T follicular helper cell (primary cell): ENCODE measurements around the gene SDHA.
"Not testable (repeated sequence)": the region's sequence is repeated elsewhere in the genome, so short reads cannot be mapped to it uniquely, and the experiment has no call there.

Source experiments
- DNase-seq: peaks from one replicate; pipeline ENCODE4 v3.0.0-alpha.2; 2020; ENCODE audit warnings: low read depth

The SDHA gene

DNA sequence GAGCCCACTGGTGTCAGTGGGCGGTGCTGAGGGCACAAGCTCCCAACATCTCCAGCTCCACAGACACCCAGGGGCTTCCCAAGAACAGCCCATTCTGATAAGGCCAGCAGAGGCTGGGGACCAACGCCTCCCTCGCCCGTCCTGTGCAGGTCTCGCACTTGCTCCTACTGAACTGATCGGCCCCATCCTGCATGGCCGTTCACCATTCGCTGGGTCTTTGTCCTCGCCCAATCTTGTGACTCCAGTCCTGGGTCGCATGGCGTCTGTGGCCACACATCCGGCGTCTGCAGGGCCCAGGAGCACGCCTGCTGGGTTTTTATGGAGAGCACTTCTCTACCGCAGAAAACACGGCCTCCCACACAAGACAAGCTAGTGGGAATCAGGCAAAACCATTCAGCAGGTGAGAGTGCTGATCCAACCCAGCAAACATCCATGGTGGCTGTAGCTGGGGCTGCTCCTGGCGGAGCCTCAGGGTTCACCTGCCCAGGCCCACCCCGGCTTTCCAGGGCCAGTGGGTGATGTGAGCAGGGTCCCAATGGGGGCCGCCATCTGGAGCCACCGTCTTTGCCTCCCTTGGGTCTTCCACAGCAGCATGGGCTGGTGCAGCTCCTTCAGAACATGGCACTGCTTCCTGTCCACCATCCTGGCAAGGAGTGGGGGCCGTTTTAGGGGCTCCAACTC lies 19.5 kb upstream of the SDHA start:
- no peak for DNase-seq

GRCh38 chr5:199197-199949 lies 18.7 kb upstream of the SDHA start:
- DNase-seq, result no peak

- no peak for DNase-seq
These were observed 18.0 kb upstream of the SDHA start for GRCh38 chr5:199950-200645.

DNA sequence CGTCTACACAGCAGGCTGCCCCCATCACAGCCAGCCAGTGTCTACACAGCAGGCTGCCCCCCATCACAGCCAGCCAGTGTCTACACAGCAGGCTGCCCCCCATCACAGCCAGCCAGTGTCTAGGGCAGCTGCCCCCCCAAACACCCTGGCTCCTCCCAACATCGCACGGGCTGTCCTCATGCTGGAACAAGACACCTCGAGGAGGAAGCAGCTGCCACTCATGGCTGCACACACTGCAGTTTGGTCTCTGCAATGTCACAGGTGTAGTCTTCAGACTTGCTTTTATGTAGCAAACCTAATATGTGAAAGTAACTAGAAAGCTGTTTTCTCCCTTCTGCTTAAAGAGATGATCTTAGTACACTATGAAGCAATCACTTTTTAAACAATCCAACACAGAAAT lies 17.1 kb upstream of the SDHA start:
- DNase-seq, result no peak

DNA sequence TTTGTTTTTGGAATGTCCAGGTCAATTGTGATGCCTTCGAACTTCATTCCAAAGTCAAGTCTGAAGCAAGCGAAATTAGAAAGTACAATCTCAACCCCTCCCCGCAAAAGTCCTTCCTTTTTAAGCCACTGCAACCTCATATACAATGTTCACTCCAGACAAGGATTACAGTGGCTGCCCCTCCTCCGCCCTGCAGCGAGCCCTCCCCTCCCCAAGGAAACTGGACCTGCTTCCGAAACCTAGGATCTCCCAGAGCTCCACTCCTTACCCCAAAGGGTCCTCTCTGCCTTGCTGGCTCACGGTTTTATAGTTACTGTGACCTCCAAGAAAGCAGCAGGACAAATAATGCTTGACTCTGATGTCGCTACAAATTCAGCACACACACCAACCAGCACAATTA lies 16.4 kb upstream of the SDHA start:
- no peak for DNase-seq

DNA sequence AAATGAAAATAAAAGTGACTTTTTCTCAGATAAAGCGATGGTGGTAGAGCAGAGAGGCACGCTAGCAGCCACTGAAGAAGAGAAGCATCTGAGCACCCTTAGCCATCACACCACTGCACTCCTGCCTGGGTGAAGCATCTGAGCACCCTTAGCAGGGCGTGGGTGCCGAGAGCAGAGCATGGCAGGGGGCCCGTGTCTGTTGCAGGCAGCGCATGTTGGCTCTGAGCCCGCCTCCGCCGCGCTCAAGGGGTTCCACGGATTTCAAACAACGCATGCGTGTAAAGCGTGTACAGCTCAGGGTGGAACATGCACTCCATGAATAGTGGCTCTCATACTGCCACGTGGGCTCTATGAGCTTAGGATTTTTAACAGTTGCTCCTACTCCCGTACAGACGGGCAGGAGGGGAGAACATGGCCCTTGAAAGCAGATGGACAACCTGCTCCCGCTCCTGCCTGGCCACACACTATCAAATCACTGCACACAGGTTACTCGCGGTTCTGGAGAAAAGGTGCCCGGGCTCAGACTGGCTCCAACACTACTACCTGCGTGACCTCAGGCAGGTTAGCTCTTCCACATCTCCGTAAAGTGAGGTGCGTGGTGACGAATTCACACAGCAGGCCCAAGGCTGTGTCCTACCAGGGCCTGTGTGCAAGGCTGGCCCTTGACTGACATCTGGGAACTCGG lies 14.7 kb upstream of the SDHA start:
- DNase-seq, result no peak

DNA sequence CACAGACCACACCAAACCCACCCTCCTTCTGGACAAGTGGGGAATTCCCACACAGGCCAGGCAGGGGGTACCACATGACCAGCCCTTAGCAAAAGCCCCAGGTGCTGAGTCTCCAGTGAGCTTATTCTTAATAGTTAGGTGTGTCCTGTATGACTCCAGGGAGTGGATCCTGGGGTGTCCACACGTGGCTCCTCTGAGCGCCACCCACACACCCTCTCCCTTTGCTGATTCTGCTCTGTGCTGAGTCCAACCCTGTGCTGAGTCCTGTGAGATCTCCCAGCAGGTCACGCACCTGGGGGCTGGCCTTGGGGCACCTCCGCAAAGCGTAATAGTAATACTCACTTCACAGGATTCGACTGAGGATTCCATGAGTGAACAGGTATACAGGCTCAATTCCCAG lies 14.1 kb upstream of the SDHA start:
- no peak for DNase-seq

DNA sequence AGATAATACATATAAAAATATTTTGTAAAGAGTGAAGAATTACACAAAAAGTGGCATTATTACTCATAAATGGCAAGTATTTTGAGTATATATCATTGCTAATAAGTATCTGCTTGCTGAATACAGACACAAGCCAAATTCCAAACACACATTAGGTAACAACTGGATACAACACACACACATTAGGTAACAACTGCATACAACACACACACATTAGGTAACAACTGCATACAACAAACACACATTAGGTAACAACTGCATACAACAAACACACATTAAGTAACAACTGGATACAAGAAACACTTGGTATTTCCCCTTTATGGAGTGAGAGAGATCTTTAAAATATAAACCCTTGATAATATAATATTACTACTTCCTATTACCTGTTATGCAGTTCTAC lies 13.7 kb upstream of the SDHA start:
- no peak for DNase-seq

GRCh38 chr5:204966-205670 lies 13.0 kb upstream of the SDHA start:
- no peak for DNase-seq

GRCh38 chr5:206406-206805 lies 11.7 kb upstream of the SDHA start:
- no peak for DNase-seq

- no peak for DNase-seq
These were observed 11.1 kb upstream of the SDHA start for GRCh38 chr5:206927-207536.

DNA sequence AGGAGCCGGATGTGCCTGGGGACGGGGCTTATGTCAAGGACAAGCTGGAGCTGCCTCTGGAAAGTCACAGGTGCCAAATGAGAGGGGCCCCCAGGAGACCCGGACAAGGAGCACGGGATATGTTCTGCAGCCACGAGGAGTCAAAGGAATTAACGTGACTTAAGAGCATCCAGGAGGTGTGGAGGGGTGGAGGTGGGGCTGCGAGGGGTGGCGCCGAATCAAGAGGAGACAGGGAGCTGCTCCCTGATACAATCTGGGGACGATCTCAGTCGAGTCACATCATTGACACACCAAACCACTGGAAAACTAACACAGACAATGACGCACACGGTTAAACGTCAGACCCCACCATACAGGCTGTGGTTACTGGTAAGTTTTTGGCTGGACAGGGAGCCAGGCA lies 10.5 kb upstream of the SDHA start:
- DNase-seq, result no peak

DNA sequence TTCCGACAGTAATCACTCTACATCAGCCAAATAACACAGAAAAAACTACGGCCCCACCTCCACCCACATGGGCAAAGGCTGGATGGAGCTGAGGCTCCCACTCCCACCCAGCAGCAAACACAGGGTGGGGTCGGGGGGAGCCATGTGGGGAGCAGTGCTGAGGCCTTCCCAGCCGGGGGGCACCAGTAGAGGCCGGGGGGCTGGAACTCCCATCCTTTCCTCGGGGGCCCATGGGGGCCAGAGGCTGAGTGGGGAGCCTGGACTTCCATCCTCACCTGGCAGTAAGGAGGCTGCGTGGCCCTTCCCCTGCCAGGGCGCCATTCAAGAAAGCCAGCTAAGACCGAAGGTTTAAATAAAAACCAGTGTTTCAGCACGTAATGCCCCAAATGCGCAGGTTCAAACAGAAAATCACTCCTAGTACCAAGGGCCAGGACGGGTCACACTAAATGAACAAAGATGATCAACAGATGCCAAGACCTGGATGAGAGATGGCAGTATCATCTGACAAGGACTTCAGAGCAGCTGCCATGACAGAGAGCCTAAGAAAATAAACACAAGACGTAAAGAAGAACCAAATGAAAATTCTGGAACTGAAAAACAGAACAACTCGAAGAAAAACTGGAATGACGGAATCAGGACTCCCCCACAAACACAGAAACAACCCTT lies 9.5 kb upstream of the SDHA start:
- DNase-seq, result no peak

- DNase-seq, result no peak
These were observed 4.2 kb upstream of the SDHA start for GRCh38 chr5:213803-214395.

DNA sequence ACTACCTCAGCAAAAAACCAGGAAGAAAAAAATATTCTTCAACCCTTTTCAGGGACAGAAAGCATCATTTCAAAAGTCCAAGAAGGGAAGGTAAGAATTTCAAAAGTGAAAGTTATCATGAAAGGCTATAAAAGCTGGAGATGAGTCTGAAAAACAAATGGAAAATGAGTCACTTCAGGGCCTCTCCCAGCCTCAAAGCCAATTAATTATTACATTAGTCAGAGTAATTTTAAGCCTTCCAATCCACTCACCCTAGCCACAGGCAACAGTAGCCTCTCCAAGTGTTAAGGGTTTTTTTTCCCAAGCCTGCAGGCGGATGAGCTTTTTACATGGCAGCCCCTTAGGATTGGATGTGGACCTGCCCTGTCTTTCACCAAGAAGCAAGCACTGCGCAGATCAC lies 2.9 kb upstream of the SDHA start:
- not testable (repeated sequence) for DNase-seq

DNA sequence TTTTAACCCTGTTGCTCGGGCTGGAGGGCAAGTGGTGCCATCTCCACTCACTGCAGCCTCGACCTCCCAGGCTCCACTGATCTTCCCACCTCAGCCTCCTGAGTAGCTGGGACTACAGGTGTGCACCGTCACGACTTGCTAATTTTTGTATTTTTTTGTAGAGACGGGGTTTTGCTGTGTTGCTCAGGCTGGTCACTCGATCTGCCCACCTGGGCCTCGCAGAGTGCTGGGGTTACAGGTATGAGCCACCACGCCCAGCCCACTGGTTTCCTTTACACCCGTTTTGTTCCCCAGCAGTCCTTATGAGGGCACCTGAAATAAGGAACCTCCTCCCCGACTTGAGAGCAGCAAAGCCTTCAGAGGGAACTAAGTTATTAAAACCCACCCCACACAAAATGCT lies 2.0 kb upstream of the SDHA start:
- DNase-seq, result not testable (repeated sequence)

GRCh38 chr5:218457-219291 lies 554 bp downstream of the SDHA start:
- DNase-seq, result no peak

DNA sequence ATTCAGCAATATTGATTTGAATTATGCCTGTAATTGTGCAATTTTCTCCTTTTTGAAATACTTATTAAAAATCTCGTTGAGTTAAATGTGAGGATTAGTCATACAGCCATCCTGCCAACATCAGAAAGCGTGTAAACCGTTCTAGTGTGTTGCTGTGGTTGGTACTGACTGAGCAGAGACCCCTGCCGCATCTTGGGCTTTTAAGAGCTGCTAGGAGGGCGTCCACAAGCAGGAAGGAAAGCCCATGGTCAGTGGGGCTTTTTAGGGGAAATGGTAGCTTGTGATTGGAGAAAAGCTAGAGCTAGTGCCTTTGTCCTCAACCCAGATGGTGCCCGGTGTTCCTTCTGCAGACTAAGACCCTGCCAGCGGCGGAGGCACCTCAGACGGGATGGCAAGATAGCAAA lies 1.3 kb downstream of the SDHA start:
- no peak for DNase-seq

GRCh38 chr5:219991-220390 lies 1.9 kb downstream of the SDHA start:
- DNase-seq, result no peak
